ENCODE results near the gene LYPD6B.
A peak's percentile ranks its signal among the peaks of the same experiment; 100 is the strongest.

Gene LYPD6B

GRCh38 chr2:149012545-149012944, 26.0 kb upstream of the LYPD6B start:
- TF ChIP-seq CTCF (conservative IDR thresholded peaks at IDR 0.05), result no peak
- H3K27ac ChIP-seq, result no peak overlapping the region

GRCh38 chr2:149015501-149015900, 23.0 kb upstream of the LYPD6B start:
- TF ChIP-seq CTCF (conservative IDR thresholded peaks at IDR 0.05), result no peak
- H3K27ac ChIP-seq, result no peak overlapping the region

- H3K27ac ChIP-seq, result no peak overlapping the region
- TF ChIP-seq CTCF (conservative IDR thresholded peaks at IDR 0.05), result no peak
These were observed 22.5 kb upstream of the LYPD6B start for GRCh38 chr2:149015926-149016563.

- TF ChIP-seq CTCF (conservative IDR thresholded peaks at IDR 0.05), result peak; percentile 91
- H3K27ac ChIP-seq, result no peak overlapping the region
These were observed 21.1 kb upstream of the LYPD6B start for GRCh38 chr2:149017116-149017985.

GRCh38 chr2:149018981-149019380, 19.5 kb upstream of the LYPD6B start:
- no peak for TF ChIP-seq CTCF (conservative IDR thresholded peaks at IDR 0.05)
- H3K27ac ChIP-seq, result no peak overlapping the region

GRCh38 chr2:149019768-149020167, 18.7 kb upstream of the LYPD6B start:
- no peak overlapping the region for H3K27ac ChIP-seq
- no peak for TF ChIP-seq CTCF (conservative IDR thresholded peaks at IDR 0.05)

GRCh38 chr2:149020432-149020851, 18.1 kb upstream of the LYPD6B start:
- H3K27ac ChIP-seq, result no peak overlapping the region

More at GRCh38 chr2:149020432-149020851, 18.1 kb upstream of the LYPD6B start:
- no peak for TF ChIP-seq CTCF (conservative IDR thresholded peaks at IDR 0.05)

Measured in VCaP (cell line).